Osteoblast (primary cell): ENCODE measurements around the gene CHRNA3. TPM values are rescaled to one million over a fixed set of nuclear protein-coding genes. Genes with fewer than 3 reads are reported as not detected.
A peak's percentile ranks its signal among the peaks of the same experiment; 100 is the strongest.

ENCODE experiments used
- DNase-seq: peaks from one replicate; pipeline ENCODE4 v3.0.0; 2011; ENCODE audit warnings: low spot score, mixed read lengths; ENCODE audit not compliant: insufficient read length; ENCODE audit errors: missing footprints
- H2AFZ ChIP-seq: 2 replicates; pipeline ENCODE4 v1.6.0; 2011; ENCODE audit warnings: mild to moderate bottlenecking, low read length
- H3K27ac ChIP-seq: 2 replicates; pipeline ENCODE4 v1.5.1; 2011; ENCODE audit warnings: mild to moderate bottlenecking, low read depth, low read length, moderate library complexity
- H3K27me3 ChIP-seq: 2 replicates; pipeline ENCODE4 v1.6.0; 2012; ENCODE audit warnings: mild to moderate bottlenecking, control low read depth, inconsistent platforms, low read length, moderate library complexity; ENCODE audit not compliant: insufficient read depth
- H3K36me3 ChIP-seq: 2 replicates; pipeline ENCODE4 v1.5.1; 2011; ENCODE audit warnings: mild to moderate bottlenecking, low read length, control low read depth, moderate library complexity; ENCODE audit not compliant: insufficient read depth
- H3K4me1 ChIP-seq: 2 replicates; pipeline ENCODE4 v1.5.1; 2011; ENCODE audit warnings: mild to moderate bottlenecking, low read length, control low read depth, moderate library complexity; ENCODE audit not compliant: insufficient read depth
- H3K4me2 ChIP-seq: 2 replicates; pipeline ENCODE4 v1.6.0; 2011; ENCODE audit warnings: mild to moderate bottlenecking, low read length; ENCODE audit not compliant: insufficient read depth
- H3K4me3 ChIP-seq: fragments of 200-600 bp; sonication (generic); 3 replicates; pipeline ENCODE4 v1.5.1; 2012; ENCODE audit warnings: mild to moderate bottlenecking, low read length, inconsistent platforms; ENCODE audit not compliant: insufficient read depth
- H3K79me2 ChIP-seq: 2 replicates; pipeline ENCODE4 v1.6.0; 2012; ENCODE audit warnings: mild to moderate bottlenecking, low read length, control low read depth, inconsistent platforms; ENCODE audit not compliant: insufficient read depth
- H3K9me3 ChIP-seq: 2 replicates; pipeline ENCODE4 v1.5.1; 2011; ENCODE audit warnings: low read depth, low read length, control low read depth
- H4K20me1 ChIP-seq: 2 replicates; pipeline ENCODE4 v1.6.0; 2012; ENCODE audit warnings: mild to moderate bottlenecking, low read length, control low read depth; ENCODE audit not compliant: insufficient read depth
- CTCF ChIP-seq: IDR thresholded peaks from 2 replicates; pipeline ENCODE4 v1.5.1; 2011; ENCODE audit warnings: mild to moderate bottlenecking, low read depth, low read length, moderate library complexity; ENCODE audit errors: extremely low read depth
- total RNA-seq: library from RNA; depleted of rRNA; stranded (reverse); fragments of >200 nt; gene quantifications from 2 replicates; pipeline ENCODE4 v1.2.3, GENCODE V29; 2012

CHRNA3 gene
- total RNA-seq, 1 donor = not detected

DNA sequence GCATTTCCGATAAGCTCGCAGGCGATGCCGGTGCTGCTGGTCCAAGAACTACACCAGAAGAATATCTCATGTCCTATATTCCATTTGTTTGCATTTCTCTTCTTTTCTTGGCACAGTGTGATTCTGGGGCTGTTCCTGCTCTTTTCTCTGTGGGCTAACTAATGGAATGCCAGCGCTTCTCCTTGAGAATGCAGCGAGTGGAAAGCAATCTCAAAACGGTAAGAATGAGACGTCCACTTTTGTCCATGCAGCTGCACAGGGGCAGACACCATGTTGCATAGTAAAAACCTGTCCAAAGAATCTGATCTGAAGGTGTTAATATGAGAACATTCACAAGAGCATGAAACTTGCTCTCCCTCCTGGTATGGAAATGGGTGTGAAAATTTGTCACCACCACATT is 6.6 kb upstream of the CHRNA3 start:
- no peak overlapping the region for H3K4me2 ChIP-seq
- DNase-seq = peak; percentile 36
- H3K4me3 ChIP-seq = no peak overlapping the region
- no peak overlapping the region for H3K27ac ChIP-seq
- H4K20me1 ChIP-seq = no peaks in the 10 kb centered on the region
- peaks cover 26% of the 10 kb centered on the region for H3K27me3 ChIP-seq
- no peak for TF ChIP-seq CTCF
- H3K9me3 ChIP-seq = no peaks in the 10 kb centered on the region
- no peak overlapping the region for H2AFZ ChIP-seq
- H3K36me3 ChIP-seq = no peaks in the 10 kb centered on the region
- no peaks in the 10 kb centered on the region for H3K4me1 ChIP-seq
- no peaks in the 10 kb centered on the region for H3K79me2 ChIP-seq

DNA sequence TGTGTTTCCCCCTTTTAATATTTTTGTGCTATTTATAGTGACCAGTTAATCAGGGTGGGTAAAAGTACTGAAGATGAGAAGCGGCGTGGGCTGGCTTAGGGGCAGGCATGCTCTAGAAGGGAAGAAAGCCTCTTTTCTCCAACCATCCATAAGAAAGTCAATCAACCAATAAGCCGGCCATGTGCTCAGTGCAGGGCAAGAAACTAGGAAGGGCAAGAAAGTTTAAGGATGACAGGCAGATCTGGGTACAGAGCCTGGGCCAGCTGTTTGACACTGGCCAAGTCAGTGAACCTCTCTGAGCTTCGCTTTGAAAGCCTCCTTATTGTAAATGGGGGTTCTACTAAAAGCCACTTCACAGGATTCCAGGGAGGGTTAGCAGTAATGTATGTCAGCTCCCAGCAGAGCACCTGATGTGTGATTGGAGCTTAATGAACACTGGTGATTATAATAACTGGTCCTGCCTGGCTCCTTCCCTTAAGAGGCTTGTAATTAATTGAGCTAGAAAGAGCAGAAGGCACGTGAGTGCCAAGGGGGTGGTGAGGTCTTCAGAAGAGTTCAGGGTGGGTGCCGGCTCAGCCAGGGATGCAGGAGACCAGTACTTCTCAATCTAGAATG is 5.7 kb upstream of the CHRNA3 start:
- H3K4me3 ChIP-seq = no peak overlapping the region
- H3K36me3 ChIP-seq = no peaks in the 10 kb centered on the region
- no peak overlapping the region for H2AFZ ChIP-seq
- no peak for DNase-seq
- H3K27me3 ChIP-seq = peaks cover 34% of the 10 kb centered on the region
- no peak overlapping the region for H3K27ac ChIP-seq
- H3K4me2 ChIP-seq = no peak overlapping the region
- TF ChIP-seq CTCF = no peak
- no peaks in the 10 kb centered on the region for H3K9me3 ChIP-seq
- no peaks in the 10 kb centered on the region for H3K79me2 ChIP-seq
- H3K4me1 ChIP-seq = no peaks in the 10 kb centered on the region
- H4K20me1 ChIP-seq = no peaks in the 10 kb centered on the region

DNA sequence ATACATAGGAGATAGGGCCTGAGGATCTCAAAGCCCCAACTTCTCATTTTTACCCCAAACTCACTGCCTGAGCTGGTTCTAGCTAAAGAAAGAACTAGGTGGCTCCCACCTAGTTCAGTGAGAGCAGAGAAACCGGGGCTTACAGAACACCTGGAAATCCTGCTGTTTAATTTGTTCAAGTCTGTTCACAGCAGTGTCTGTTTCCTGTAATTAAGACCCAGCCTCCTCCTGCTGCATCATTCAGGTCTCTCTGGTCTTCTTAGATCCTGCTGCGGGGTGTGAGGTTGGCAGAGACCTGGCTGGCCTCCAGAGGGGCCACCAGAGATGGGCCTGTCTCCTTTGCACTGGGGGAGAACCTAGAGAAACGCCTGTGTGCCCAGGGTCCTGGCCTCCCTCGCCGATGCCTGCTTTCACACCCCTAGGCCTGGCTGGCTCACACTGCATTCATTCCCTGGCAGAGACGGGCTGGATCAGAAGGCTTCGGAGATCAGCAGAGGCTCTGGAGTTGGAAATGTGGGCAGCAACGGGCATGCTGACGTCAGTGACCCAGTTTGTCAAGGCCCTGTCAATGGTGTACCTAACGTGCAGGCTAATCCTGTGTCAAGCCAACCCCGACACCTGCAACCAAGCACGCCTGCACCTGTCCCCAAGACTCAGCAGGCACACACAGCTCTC is 4.9 kb upstream of the CHRNA3 start:
- Histone ChIP-seq H3K4me2 (no peak overlapping the region), H4K20me1 (no peaks in the 10 kb centered on the region), H3K36me3 (no peaks in the 10 kb centered on the region), H3K27ac (no peak overlapping the region), H3K27me3 (peaks cover 42% of the 10 kb centered on the region), H3K4me3 (no peak overlapping the region), H2AFZ (no peak overlapping the region), H3K79me2 (no peaks in the 10 kb centered on the region), H3K9me3 (no peaks in the 10 kb centered on the region), H3K4me1 (no peaks in the 10 kb centered on the region)
- no peak for TF ChIP-seq CTCF
- DNase-seq = peak; percentile 48
